ENCODE results near the gene AQP5.
"Not testable (repeated sequence)": the region's sequence is repeated elsewhere in the genome, so short reads cannot be mapped to it uniquely, and the experiment has no call there.

AQP5 gene

GRCh38 chr12:49983892-49984291 lies 22.2 kb downstream of the AQP5 start:
- peak; percentile 92 for DNase-seq

- DNase-seq = no peak
Observed at GRCh38 chr12:49984476-49985359, 23.0 kb downstream of the AQP5 start.

- no peak for DNase-seq
Observed at GRCh38 chr12:49985981-49986380, 24.3 kb downstream of the AQP5 start.

GRCh38 chr12:49986476-49986875 lies 24.8 kb downstream of the AQP5 start:
- not testable (repeated sequence) for DNase-seq

- no peak for DNase-seq
Observed at GRCh38 chr12:49987625-49988303, 26.1 kb downstream of the AQP5 start.

GRCh38 chr12:49989400-49989799 lies 27.7 kb downstream of the AQP5 start:
- DNase-seq = not testable (repeated sequence)

GRCh38 chr12:49990273-49990672 lies 28.6 kb downstream of the AQP5 start:
- DNase-seq = no peak

GRCh38 chr12:49998453-49998852 lies 36.8 kb downstream of the AQP5 start:
- no peak for DNase-seq

- no peak for DNase-seq
Observed at GRCh38 chr12:50003595-50003994, 41.9 kb downstream of the AQP5 start.

GRCh38 chr12:50004696-50005095 lies 43.0 kb downstream of the AQP5 start:
- DNase-seq = no peak

- no peak for DNase-seq
Observed at GRCh38 chr12:50005175-50005574, 43.5 kb downstream of the AQP5 start.

GRCh38 chr12:50006280-50006679 lies 44.6 kb downstream of the AQP5 start:
- no peak for DNase-seq

- DNase-seq = peak; percentile 60
Observed at GRCh38 chr12:50006754-50007442, 45.2 kb downstream of the AQP5 start.

GRCh38 chr12:50013361-50014147 lies 51.9 kb downstream of the AQP5 start:
- no peak for DNase-seq

GRCh38 chr12:50014342-50014741 lies 52.7 kb downstream of the AQP5 start:
- DNase-seq = no peak

All from fibroblast of skin of abdomen (primary cell).